ENCODE data around the gene ARL6IP4.

ARL6IP4 gene

DNA sequence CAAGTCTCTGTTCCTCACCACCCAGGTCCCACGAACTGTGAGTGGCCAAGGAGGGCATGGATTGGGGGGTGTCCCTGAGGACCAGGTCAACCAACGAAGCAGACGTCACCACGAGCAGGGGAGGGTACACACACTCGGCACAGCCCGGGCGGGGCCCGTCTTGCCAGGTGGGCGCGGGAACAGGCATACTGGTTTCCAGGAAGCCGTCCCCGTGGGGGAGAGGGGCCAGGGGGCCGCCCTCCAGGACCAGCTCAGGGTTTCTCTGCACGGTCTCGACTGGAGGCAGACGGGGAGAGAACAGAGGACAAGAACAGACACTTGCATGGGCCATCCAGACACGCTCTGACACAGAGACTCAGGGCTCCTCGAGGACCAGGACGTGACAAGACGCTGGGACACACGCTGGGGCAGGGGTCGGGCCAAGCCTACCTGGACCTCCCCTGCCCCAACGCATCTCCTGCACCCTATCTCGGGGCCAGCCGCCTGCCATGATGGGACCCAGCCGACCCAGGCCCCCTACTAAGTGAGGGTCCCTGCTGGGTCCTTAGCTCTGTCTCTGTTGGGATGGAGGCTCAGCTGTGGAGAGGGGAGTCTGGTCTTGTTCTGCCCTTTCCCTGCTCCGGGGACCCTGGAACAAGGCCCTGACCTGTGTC, 11.3 kb downstream of the ARL6IP4 start:
- no peak for DNase-seq

DNA sequence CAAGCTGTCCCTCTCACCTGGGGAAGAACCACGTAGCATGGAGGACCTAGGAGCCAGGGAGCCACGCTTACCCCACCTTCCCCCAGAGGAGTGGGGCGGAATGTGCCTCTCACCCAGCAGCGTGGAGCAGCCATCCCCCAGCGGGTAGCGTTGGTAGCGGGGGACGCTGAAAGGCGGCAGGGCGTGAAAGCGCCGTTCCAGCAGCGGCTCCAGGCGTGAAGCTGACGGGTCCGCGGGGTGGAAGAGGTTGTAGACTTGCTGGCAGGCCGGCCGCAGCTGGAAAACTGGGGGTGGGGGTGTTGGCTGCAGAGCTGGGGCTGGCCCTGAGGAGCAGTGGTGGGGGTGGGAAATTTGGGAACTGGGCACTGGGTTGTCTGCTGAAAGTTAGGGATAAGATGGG, 11.9 kb downstream of the ARL6IP4 start:
- DNase-seq: no peak

DNA sequence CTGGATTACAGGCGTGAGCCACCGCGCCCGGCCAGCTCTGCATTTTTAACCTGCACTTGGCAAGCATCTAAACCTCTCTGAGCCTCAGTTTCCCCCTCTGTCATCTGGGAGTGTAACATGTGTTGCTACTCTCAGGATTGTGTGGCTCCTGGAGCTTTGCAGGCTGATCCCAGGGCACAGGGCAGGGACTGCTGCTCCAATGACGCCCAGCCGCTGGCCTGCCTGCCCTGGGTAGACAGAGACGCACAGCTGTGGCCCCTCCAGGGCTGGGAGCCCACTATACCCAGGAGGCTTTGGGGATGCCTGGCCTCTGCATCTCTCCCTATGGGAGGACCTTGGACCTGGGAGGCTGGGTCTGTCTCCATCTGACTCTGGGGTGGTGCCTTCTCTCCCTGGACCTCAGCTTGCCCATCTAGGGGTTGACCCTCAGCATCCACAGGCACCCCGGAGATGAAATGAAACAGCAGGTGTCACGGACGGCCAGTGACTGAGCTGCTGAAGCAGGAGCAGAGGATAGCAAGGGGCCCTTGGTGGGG, 13.7 kb downstream of the ARL6IP4 start:
- no peak for DNase-seq

- DNase-seq: no peak
Measured at GRCh38 chr12:122994781-122995502, 14.5 kb downstream of the ARL6IP4 start.

DNA sequence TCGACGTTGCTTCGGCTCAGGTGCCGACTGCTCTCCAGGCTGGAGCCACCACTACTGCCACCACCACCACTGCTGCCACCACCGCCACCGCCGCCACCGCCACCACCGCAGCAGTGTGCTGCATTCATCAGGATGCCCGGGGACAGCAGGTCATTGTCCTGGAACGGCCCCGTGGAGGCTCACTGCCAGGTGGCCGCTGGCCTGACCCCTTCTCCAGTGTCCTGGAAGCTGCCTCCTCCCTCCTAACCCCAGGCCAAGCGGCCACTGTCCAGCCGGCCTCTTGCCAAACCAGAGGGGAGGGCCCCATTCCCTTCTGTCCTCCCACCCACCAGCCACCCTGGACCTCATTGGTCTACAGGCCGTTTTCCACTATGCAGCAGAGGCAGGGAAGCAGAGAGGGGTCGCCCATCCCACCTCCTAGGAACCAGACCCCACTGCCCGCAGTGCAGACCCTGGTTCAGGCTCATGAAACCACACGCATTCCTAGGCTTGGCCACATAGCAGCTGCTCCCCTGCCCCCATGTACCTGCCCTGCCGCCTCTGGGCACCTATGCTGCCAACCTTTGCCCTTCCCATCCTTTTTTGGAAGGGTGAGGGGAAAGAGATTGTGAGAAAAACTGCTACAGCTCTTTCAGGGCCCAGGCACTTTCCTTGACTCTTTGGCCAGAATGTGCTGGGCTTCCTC, 15.2 kb downstream of the ARL6IP4 start:
- DNase-seq: no peak

GRCh38 chr12:122996188-122996601, 15.7 kb downstream of the ARL6IP4 start:
- no peak for DNase-seq

DNA sequence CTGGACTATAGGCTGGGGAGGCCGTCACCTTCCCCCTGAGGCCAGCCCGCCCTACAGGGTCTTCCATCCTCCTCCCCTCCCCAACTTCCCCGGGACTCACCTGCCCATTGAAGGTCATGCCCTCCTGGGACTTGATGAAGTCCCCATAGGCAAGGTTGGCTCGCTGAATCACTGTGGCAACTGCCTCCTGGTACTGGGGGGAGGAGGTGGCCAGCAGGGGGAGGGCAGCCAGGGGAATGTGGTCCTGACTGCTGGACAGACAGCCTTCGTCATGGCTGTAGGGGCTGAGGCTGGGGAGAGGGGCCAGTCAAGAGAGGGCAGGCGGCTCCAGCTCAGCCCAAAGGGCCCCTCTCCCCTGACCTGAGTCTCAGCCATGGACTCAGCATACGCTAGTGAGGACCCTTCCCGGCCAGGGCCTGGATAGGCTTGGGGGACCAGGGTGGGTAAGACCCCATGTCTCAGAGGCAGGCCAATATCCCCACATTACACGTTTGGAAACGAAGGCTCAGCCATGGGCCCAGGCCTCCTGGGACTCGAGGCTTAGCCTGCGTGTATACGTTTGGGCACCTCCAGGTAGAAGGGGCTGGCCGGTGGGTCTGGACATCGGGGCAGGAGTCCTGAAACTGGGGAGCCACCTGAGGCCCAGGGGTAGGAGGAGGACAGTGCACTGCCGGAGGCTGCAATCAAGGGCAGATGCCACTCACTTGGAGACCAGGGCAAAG, 16.3 kb downstream of the ARL6IP4 start:
- DNase-seq: no peak

DNA sequence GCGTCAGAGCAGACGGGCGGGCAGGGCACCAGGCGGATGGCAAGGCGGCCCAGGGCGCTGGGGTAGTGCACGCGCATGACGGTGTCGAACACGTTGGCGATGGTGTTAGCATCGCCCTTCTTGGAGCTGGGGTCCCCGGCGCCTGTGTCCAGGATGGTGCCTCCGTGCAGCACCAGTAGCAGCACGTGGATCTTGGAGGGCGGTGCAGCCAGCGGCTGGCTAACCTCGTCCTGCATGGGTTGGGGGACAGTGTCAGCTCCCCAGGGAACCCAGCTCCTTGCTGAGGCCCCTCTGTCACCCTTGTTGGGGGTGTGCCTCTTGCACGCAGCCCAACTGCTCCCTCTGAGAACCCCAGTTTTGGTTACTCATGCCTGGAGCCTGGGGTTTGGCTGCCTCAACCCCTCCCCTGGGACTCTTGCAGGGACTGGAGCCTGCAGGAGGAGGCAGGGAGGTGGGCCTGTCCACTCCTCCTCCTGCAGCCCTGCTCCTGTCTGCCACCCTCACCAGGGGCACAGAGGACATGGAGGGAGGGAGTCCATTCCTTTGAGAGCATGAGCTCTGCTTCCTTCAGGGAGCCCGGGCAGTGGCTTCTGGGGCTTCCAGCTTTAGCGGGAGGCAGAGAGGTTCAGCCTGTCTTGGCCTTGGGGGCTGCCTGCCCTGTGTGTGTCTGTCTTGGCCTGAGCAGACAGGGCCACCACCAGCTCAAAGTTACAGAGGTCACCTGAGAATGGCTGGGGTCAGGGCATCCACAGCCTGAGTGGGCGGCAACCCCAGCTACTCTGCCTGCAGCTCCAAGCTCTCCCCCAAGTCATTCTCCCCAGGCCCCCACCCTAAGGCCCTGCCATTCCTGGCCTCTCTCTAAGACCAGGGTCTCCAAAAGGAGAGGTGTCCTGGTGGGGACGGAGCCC, 17.1 kb downstream of the ARL6IP4 start:
- no peak for DNase-seq

DNA sequence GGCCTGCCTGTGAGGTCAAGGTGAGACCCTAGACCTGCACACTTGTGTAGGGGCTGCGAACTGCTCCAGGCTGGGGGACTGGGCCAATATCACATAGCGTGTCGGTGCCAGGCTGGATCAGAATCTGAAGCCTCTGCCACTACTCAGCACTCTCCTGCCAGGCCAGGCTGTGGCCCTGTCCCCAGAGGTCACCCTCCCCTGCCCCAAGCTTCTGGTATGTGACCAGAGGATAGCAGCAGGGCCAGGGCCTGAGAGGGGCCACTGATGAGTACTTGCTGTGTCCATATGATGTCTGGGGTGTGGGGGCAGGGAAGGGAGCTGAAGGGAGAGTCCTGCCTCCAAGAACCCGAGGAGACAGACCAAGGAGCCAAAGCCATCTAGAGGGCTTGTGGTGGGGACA, 17.8 kb downstream of the ARL6IP4 start:
- no peak for DNase-seq

GRCh38 chr12:122999196-122999946, 18.9 kb downstream of the ARL6IP4 start:
- no peak for DNase-seq

DNA sequence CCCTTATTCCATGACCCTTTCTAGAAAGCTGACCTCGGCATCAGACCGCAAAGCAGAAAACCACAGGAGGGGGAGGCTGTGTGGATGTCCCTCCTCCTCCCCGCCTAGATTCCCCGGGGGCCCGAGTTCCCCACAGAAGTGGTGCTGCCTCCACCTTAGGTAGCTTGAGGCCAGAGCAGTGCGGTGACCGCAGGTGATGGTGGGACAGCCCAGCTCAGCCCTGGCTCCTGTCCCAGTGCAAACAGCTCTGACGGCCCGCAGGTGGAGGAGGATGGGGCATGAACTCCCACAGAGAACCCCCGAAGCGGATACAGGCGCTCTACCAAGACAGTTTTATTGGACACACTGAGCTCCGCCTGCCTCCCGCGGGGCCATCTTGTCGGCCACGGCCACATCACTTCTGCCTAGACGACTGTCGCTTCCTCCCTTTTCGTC, 19.5 kb downstream of the ARL6IP4 start:
- DNase-seq: no peak

DNA sequence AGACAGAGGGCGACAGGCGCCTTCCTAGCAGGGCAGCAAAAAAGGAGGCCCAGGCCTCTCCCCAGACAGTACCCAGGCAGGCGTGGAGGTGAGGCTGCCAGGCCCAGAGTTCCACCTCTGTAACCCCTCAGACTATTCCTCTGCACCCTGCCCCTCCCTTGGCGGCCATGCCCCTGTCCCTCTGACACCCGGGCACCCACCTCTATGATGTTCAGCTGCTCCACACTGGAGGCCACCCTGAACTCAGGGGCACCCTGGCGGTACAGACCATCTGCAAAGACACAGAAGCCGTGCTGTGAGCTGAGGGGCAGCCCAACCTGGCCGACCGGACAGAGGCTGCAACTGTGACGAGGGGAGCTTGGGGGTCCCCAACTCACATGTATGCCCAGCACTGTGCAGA, 20.1 kb downstream of the ARL6IP4 start:
- no peak for DNase-seq

GRCh38 chr12:123001464-123001863, 21.0 kb downstream of the ARL6IP4 start:
- DNase-seq: no peak

DNA sequence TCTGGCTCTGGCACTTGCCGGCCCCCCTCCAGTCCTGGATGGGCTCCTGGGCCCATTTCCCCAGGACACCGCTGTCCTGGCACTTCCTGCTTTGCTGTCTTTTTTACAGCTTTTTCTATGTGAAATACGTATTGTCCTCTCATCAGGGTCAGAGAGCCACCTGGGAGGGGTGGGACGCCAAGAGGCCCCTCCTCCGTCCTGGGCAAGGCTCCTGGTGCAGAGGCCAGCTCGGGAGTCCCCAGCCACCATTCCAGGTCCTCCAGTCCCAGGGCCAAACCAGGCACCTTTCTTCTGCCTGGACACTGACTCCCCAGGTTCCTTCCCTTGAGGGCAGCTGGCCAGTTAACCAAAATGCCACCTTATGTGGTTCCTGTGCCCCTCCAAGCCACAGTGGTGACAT, 22.8 kb downstream of the ARL6IP4 start:
- no peak for DNase-seq

DNA sequence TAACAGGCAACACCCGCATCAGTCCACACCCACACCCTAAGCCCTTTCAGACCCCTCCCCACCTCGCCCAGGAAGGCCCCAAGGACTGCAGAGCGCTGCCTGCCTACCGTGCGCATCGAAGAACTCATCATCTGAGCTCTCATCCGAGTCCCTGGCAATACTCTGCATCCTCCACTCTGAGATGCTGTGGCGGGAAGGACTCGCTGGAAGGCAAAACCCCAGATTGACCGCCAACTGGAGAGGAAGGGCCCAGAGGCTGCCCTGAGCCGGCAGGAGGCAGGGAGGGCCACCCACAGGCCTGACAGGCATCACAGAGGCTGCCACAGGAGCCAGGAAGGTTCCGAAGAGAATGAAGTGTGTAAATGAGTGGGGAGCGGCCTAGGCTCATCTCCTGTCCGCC, 23.8 kb downstream of the ARL6IP4 start:
- no peak for DNase-seq

GRCh38 chr12:123005081-123005626, 24.7 kb downstream of the ARL6IP4 start:
- no peak for DNase-seq

DNA sequence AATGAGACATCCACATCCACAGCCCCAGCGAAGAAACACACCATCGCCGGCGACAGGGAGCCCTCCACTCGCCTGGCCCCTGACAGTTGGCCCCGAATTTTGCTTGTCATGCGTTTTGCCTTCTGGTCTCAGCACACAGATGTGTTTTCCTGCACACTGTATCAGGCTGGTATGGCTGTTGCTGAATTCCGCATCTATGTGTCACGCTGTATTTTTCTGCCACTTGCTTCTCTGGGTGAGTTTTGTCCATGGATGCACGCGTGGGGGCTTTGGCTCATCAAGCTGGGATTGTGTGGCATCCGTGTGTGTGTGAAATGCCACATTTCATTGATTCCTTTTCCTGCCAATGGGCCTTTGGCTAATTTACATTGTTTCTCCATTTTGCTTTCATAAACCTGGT, 26.5 kb downstream of the ARL6IP4 start:
- DNase-seq: no peak

GRCh38 chr12:123010110-123010509, 29.6 kb downstream of the ARL6IP4 start:
- no peak for DNase-seq

DNA sequence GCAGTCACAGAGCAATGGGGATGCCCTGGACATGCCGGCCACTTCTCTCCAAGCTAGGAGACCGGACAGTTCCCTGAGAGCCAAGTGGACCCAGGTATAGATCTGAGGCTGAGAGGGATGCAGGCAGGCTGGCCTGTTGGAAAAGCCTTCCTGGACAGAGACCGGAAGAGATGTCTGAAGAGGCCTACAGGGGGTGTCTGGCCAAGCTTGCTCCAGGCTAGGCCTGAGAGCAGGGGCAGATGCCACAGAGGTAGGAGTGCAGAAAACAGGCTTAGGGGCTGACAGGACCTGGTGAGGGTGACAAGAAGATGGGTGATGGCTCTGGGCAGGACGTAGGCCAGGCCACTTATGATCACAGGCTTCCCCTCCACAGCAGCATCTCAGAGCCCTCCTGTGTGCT, 30.2 kb downstream of the ARL6IP4 start:
- no peak for DNase-seq

GRCh38 chr12:123011701-123012100, 31.2 kb downstream of the ARL6IP4 start:
- no peak for DNase-seq

All from activated T-cell treated with anti-CD3 and anti-CD28 coated beads, Interleukin-2, amount 50 U/mL, for 48 hours (primary cell).